Progenitor cell of endocrine pancreas (in vitro differentiated cells): ENCODE data around the gene BNC2. TPM values are rescaled to one million over a fixed set of nuclear protein-coding genes. Genes with fewer than 3 reads are reported as not detected.

Experiments
- DNase-seq: peaks from one replicate; pipeline ENCODE4 v3.0.0; 2021; ENCODE audit warnings: low spot score; ENCODE audit not compliant: unreplicated experiment
- H3K27ac Mint-ChIP-seq: 2 replicates; pipeline ENCODE4 v1.8.0; 2021; ENCODE audit warnings: mild to moderate bottlenecking, moderate library complexity, mixed read lengths
- H3K27me3 Mint-ChIP-seq: 2 replicates; pipeline ENCODE4 v1.8.0; 2021; ENCODE audit warnings: mixed read lengths
- H3K36me3 Mint-ChIP-seq: 2 replicates; pipeline ENCODE4 v1.8.0; 2022; ENCODE audit warnings: mixed read lengths; ENCODE audit not compliant: insufficient read depth
- H3K4me1 Mint-ChIP-seq: 2 replicates; pipeline ENCODE4 v1.8.0; 2021; ENCODE audit warnings: low read depth, mixed read lengths
- H3K4me3 Mint-ChIP-seq: 2 replicates; pipeline ENCODE4 v1.8.0; 2021; ENCODE audit warnings: low read depth, mild to moderate bottlenecking, moderate library complexity, mixed read lengths
- H3K9me3 Mint-ChIP-seq: 2 replicates; pipeline ENCODE4 v1.8.0; 2021; ENCODE audit warnings: low read depth, mixed read lengths
- total RNA-seq: library from RNA; stranded (reverse); gene quantifications from 2 replicates; pipeline ENCODE4 v1.2.1, GENCODE V29; 2021
- TF ChIP-seq, protein P1 (sequence below): fragments of 200-600 bp; sonication (generic); IDR thresholded peaks from one replicate; pipeline ENCODE4 v1.5.0; 2021; ENCODE audit warnings: antibody characterized with exemption, mild to moderate bottlenecking; ENCODE audit not compliant: unreplicated experiment

The BNC2 gene
- total RNA-seq, 1 donor from 2014 or later, result 1.0 TPM

DNA sequence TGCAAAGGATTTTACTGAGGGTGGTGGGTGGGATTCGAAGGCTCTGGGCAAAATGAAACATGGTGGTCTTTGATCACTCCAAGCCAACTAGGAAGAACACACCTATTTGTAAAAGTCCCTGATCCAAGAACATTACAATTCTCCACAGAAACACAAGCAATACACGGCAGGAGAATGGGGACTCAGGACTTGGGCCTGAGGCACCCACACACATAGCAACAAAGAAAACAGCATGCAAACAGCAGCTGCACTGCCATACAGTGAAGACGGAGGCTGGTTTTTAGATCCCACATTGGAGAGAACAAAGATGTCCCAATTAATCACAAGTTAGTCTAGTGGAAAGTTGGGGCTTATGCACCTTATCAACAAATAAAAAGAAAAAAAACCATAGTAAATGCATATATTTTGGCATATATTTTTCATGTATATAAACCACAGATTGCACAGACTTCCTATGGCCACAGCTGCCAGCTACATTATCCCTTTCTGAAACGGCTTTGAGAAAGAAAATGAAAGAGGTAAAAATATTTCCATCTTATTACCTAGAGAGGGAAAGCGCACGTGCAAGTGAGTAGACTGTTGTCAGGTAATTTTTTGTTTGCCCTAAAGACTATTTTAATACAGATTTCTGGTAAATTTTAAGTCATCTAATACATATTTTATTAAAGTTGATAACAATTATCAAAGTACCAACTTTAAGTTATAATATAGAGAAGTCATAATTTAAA lies 410.9 kb downstream of the BNC2 start:
- H3K36me3 Mint-ChIP-seq, result no peaks in the 10 kb centered on the region
- H3K4me3 Mint-ChIP-seq, result no peak overlapping the region
- no peak overlapping the region for H3K27ac Mint-ChIP-seq
- no peak for DNase-seq
- TF ChIP-seq, protein P1, sequence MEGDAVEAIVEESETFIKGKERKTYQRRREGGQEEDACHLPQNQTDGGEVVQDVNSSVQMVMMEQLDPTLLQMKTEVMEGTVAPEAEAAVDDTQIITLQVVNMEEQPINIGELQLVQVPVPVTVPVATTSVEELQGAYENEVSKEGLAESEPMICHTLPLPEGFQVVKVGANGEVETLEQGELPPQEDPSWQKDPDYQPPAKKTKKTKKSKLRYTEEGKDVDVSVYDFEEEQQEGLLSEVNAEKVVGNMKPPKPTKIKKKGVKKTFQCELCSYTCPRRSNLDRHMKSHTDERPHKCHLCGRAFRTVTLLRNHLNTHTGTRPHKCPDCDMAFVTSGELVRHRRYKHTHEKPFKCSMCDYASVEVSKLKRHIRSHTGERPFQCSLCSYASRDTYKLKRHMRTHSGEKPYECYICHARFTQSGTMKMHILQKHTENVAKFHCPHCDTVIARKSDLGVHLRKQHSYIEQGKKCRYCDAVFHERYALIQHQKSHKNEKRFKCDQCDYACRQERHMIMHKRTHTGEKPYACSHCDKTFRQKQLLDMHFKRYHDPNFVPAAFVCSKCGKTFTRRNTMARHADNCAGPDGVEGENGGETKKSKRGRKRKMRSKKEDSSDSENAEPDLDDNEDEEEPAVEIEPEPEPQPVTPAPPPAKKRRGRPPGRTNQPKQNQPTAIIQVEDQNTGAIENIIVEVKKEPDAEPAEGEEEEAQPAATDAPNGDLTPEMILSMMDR, result no peak
- H3K9me3 Mint-ChIP-seq, result no peaks in the 10 kb centered on the region
- H3K27me3 Mint-ChIP-seq, result peaks cover 4% of the 10 kb centered on the region
- peaks cover 5% of the 10 kb centered on the region for H3K4me1 Mint-ChIP-seq

DNA sequence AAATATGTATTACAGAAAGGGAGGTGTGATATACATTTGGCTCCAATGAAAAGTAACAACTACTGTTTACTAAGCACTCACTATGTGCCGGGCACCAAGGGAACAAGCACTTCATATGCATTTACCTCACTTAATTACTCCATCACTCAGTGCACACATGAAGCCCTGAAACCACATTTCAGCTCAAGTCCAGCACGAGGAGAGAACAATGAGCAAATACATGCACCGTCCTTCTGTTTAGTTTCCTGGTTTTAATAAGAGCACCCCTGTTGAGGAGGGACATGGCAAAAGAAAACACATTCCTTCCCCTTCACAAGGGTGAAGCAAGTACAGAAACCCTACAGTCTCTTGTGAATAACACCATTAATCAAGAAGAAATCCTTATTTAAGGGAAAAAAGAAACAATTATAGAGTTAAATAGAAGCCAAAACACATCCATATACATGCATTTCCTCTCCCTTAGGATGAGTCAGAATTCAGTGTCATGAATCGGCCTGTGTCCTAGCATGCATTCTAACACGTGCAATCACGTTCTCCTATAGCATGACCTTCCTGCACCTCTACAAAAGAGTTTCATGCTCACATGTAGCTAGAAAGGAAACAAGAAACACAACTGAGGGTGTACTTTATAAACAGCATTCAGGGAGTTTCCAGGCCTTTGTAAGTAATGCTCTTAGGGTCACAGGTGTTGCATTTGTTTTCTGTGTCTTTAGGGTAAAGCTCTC lies 411.6 kb downstream of the BNC2 start:
- Mint-ChIP-seq H3K27me3 (peaks cover 4% of the 10 kb centered on the region), H3K4me3 (no peak overlapping the region), H3K36me3 (no peaks in the 10 kb centered on the region), H3K27ac (no peak overlapping the region), H3K9me3 (no peaks in the 10 kb centered on the region), H3K4me1 (peaks cover 5% of the 10 kb centered on the region)
- no peak for DNase-seq
- TF ChIP-seq, protein P1, result no peak

DNA sequence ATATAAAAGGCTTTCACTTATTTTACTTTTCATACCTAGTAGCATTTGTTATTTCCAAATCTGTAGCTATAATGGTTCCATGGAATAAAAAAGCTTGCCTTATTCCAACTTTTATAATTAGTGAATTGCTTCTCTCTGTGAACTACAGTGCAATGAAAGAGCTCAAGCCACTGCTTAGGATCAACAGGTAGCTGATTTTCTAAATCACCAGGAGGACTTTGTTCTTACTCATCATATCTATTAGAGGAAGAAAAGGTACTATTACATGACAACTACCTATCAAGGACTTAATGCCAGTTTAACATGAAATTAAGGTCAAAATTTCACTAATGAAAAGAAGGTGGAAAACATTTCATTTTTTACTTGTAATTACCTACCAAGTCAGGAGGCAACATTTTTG lies 414.6 kb downstream of the BNC2 start:
- Mint-ChIP-seq H3K9me3 (peaks cover 3% of the 10 kb centered on the region), H3K36me3 (no peaks in the 10 kb centered on the region), H3K27me3 (no peaks in the 10 kb centered on the region), H3K27ac (no peak overlapping the region), H3K4me3 (no peak overlapping the region), H3K4me1 (peaks cover 5% of the 10 kb centered on the region)
- DNase-seq, result no peak
- TF ChIP-seq, protein P1, result no peak

DNA sequence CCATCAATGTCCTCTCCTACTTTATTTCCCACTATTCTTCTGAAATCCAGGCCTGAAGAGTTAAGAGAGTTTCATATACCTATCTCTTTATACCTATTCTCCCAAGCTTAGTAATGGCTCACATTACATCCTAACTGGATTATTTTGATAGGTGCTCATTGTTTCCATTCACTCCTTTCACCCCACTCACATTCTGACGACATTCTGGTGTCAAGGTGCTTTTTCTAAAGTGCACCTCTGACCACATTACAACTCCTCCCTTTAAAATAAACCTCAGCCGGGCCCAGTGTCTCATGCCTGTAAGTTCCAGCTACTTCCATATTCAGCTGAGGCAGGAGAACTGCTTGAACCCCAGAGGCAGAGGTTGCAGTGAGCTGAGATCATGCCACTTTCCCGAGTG lies 417.1 kb downstream of the BNC2 start:
- H3K27me3 Mint-ChIP-seq, result no peaks in the 10 kb centered on the region
- DNase-seq, result no peak
- no peak overlapping the region for H3K4me3 Mint-ChIP-seq
- peaks cover 3% of the 10 kb centered on the region for H3K9me3 Mint-ChIP-seq
- TF ChIP-seq, protein P1, result no peak
- H3K27ac Mint-ChIP-seq, result no peak overlapping the region
- H3K4me1 Mint-ChIP-seq, result peaks cover 6% of the 10 kb centered on the region
- H3K36me3 Mint-ChIP-seq, result no peaks in the 10 kb centered on the region

DNA sequence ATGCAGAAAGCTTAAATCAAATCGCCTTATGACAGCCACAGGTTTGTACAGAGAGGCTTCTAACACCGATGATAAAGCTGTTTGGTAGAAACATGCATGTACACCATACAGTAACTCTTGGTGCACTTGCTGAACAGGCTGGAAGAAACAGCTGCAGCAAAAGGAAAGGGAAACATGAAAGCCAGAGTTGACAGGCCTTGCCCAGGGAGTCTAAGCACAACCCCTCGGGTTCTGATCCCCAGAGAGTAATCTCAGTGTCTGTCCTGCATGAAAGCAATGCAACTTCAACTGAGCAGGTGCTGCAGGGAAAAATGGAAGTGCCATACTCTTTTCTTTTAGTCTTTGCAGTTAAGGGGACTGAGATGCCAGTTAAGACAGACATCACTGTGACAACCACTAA lies 419.9 kb downstream of the BNC2 start:
- Mint-ChIP-seq H3K27me3 (no peaks in the 10 kb centered on the region), H3K27ac (no peak overlapping the region), H3K4me1 (peaks cover 6% of the 10 kb centered on the region), H3K9me3 (peaks cover 3% of the 10 kb centered on the region), H3K4me3 (no peak overlapping the region), H3K36me3 (no peaks in the 10 kb centered on the region)
- TF ChIP-seq, protein P1, result no peak
- no peak for DNase-seq
